Nephron progenitor cell (in vitro differentiated cells): ENCODE data around the gene RPA3.

Experiments
- DNase-seq: peaks from one replicate; pipeline ENCODE4 v3.0.0; 2021
- H3K27ac Mint-ChIP-seq: 2 replicates; pipeline ENCODE4 v1.8.0; 2021; ENCODE audit warnings: mild to moderate bottlenecking, moderate library complexity, mixed read lengths
- H3K27me3 Mint-ChIP-seq: 2 replicates; pipeline ENCODE4 v1.8.0; 2021; ENCODE audit warnings: mild to moderate bottlenecking, low read depth, mixed read lengths; ENCODE audit not compliant: poor library complexity
- H3K36me3 Mint-ChIP-seq: 2 replicates; pipeline ENCODE4 v1.8.0; 2021; ENCODE audit warnings: low read depth, mixed read lengths
- H3K4me1 Mint-ChIP-seq: 2 replicates; pipeline ENCODE4 v1.8.0; 2021; ENCODE audit warnings: mixed read lengths
- H3K4me3 Mint-ChIP-seq: 2 replicates; pipeline ENCODE4 v1.8.0; 2021; ENCODE audit warnings: mild to moderate bottlenecking, moderate library complexity, mixed read lengths
- H3K9me3 Mint-ChIP-seq: 2 replicates; pipeline ENCODE4 v1.8.0; 2021; ENCODE audit warnings: mild to moderate bottlenecking, moderate library complexity, mixed read lengths
- CTCF ChIP-seq: fragments of 200-600 bp; sonication (generic); IDR thresholded peaks from 2 replicates; pipeline ENCODE4 v1.5.0; 2021; ENCODE audit warnings: antibody characterized with exemption

Gene RPA3

GRCh38 chr7:7617550-7617949 lies 100.9 kb downstream of the RPA3 start:
- H3K27ac Mint-ChIP-seq = no peak overlapping the region
- no peak for DNase-seq
- H3K36me3 Mint-ChIP-seq = no peaks in the 10 kb centered on the region
- no peaks in the 10 kb centered on the region for H3K4me1 Mint-ChIP-seq
- no peaks in the 10 kb centered on the region for H3K9me3 Mint-ChIP-seq
- H3K27me3 Mint-ChIP-seq = peaks cover 7% of the 10 kb centered on the region
- no peak for TF ChIP-seq CTCF
- no peak overlapping the region for H3K4me3 Mint-ChIP-seq

GRCh38 chr7:7614018-7614741 lies 104.2 kb downstream of the RPA3 start:
- H3K36me3 Mint-ChIP-seq = no peaks in the 10 kb centered on the region
- H3K27ac Mint-ChIP-seq = no peak overlapping the region
- no peak for DNase-seq
- no peak for TF ChIP-seq CTCF
- H3K9me3 Mint-ChIP-seq = no peaks in the 10 kb centered on the region
- H3K4me1 Mint-ChIP-seq = no peaks in the 10 kb centered on the region
- no peak overlapping the region for H3K4me3 Mint-ChIP-seq
- H3K27me3 Mint-ChIP-seq = peaks cover 4% of the 10 kb centered on the region

GRCh38 chr7:7613210-7613609 lies 105.2 kb downstream of the RPA3 start:
- no peak overlapping the region for H3K27ac Mint-ChIP-seq
- no peaks in the 10 kb centered on the region for H3K36me3 Mint-ChIP-seq
- no peaks in the 10 kb centered on the region for H3K4me1 Mint-ChIP-seq
- no peak for DNase-seq
- no peaks in the 10 kb centered on the region for H3K9me3 Mint-ChIP-seq
- H3K4me3 Mint-ChIP-seq = no peak overlapping the region
- H3K27me3 Mint-ChIP-seq = no peaks in the 10 kb centered on the region
- no peak for TF ChIP-seq CTCF

GRCh38 chr7:7612519-7612918 lies 105.9 kb downstream of the RPA3 start:
- Mint-ChIP-seq H3K4me1 (no peaks in the 10 kb centered on the region), H3K36me3 (peaks cover 4% of the 10 kb centered on the region), H3K4me3 (no peak overlapping the region), H3K27me3 (no peaks in the 10 kb centered on the region), H3K9me3 (no peaks in the 10 kb centered on the region), H3K27ac (no peak overlapping the region)
- TF ChIP-seq CTCF = no peak
- DNase-seq = no peak

GRCh38 chr7:7609330-7609729 lies 109.1 kb downstream of the RPA3 start:
- Mint-ChIP-seq H3K36me3 (peaks cover 5% of the 10 kb centered on the region), H3K27me3 (no peaks in the 10 kb centered on the region), H3K4me1 (no peaks in the 10 kb centered on the region), H3K4me3 (no peak overlapping the region), H3K27ac (no peak overlapping the region), H3K9me3 (no peaks in the 10 kb centered on the region)
- no peak for TF ChIP-seq CTCF
- DNase-seq = no peak

- no peak for DNase-seq
- no peak for TF ChIP-seq CTCF
- no peaks in the 10 kb centered on the region for H3K27me3 Mint-ChIP-seq
- H3K9me3 Mint-ChIP-seq = peaks cover 7% of the 10 kb centered on the region
- H3K4me3 Mint-ChIP-seq = no peak overlapping the region
- H3K36me3 Mint-ChIP-seq = peaks cover 5% of the 10 kb centered on the region
- H3K27ac Mint-ChIP-seq = no peak overlapping the region
- no peaks in the 10 kb centered on the region for H3K4me1 Mint-ChIP-seq
These were observed 111.4 kb downstream of the RPA3 start for GRCh38 chr7:7607010-7607409.
